Astrocyte of the spinal cord (primary cell): Measurements from ENCODE around the gene IL23R.

Experiments used
- DNase-seq: peaks from one replicate; pipeline ENCODE4 v3.0.0; 2011; ENCODE audit warnings: low read depth, low spot score
- H3K4me3 ChIP-seq: 2 replicates; pipeline ENCODE4 v1.5.1; 2011; ENCODE audit warnings: low read depth, mild to moderate bottlenecking, low read length, moderate library complexity
- CTCF ChIP-seq: IDR thresholded peaks from 2 replicates; pipeline ENCODE4 v1.5.1; 2012; ENCODE audit warnings: low read depth, mild to moderate bottlenecking, low read length, inconsistent platforms
- in situ Hi-C: cut with HindIII; loops from 2 replicates; pipeline ENCODE4 v1.10.0; 2017; ENCODE audit warnings: low sequenced_read_pairs

Gene IL23R

GRCh38 chr1:67308136-67308535 is 141.9 kb downstream of the IL23R start:
- TF ChIP-seq CTCF = no peak
- no peak for DNase-seq
- peak overlapping the region; percentile 9 for H3K4me3 ChIP-seq
- in situ Hi-C loops = no loop called here
